Measurements from ENCODE around the gene SELENOS. TPM values are rescaled to one million over a fixed set of nuclear protein-coding genes. Genes with fewer than 3 reads are reported as not detected.

The SELENOS gene
- total and polyA plus RNA-seq, 9 of the 15 experiments (the other 6 are each of a cell fraction or from before 2014, with no cell fraction given): 24.9 to 57.4 (median 47.9) TPM

DNA sequence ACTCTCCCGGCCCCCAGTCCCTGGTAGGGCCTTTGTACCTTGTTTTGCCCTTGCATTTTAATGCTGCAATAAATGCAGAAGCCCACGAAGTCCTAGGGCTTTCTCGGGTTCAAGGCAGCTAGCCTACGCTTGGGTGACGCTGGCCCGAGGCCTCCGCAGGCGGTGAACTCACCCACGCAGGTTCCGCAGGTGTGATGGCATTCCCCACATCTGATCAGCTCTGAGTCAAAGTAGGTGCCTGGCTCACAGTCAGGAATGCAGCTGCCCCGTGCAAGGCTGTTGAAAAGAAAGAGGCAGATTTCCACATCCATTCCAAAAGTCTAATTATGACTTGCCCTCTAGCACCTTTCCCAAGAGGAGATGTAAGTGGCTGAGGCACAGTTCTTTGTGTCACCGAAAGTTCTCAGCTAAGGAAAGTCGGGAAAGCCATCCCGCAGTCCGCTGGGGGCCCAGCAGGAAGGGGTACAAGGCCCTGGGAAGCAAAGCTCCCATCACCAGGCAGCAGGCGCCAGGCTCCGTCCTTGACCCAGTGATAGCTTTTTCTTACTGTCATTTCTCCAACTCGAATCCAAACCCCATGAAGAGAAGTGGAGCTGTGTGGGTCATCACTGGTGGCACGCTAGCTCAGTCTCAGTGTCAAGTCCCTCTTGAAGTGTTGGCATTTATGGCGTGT lies 41.0 kb upstream of the SELENOS start (continued):
- no peak for TF ChIP-seq TFAP4 (CRISPR knock-in tag; IDR thresholded peaks at IDR 0.05; ENCODE audit: borderline replicate concordance)

DNA sequence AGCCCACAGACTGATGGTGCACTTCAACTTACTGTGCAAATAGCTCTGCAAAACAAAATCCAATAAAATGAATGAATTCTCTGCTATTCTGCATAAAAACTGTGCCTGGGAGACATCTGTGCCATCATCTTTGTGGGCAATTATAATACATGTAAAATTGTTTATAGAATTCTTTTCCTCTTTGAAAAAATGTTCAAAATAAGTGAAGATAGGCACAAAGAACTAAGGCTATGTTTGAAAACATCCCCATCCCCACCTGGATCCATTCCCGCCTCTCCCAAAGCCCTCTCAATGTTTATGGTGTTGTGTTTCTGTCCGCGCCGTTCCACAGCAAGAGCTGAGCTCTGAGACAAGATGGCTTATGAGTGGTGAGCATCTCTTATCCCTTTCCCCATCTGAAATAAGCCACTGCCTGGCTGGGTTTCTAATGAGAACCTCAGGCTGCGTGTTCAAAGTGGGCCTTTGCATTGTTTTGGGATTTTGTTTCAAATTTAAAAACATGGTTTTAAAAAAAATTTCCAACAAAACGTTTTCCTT lies 40.1 kb upstream of the SELENOS start:
- DNase-seq (ENCODE audit: extremely low read depth in 1 of 4, low spot score in 3 of 4): no peak
- H3K9ac ChIP-seq (ENCODE audit: insufficient read depth in 1 of 2, low read depth in 2 of 2, low read length in 2 of 2): no peak overlapping the region
- no peak overlapping the region for H3K27ac ChIP-seq (ENCODE audit: extremely low read depth, low read depth, low read length)
- H3K4me3 ChIP-seq: no peak overlapping the region
- no peak for FAIRE-seq
- ChIA-PET CTCF (ENCODE audit: low intra/inter-chr PET ratio) (no interaction called here), POLR2A (interaction anchor here (0.6 kb wide), 1 partner anchor 16 kb away, joined by 3 read pairs; no protein-coding TSS in a partner anchor)
- H3K4me1 ChIP-seq (replicated peaks in 1 of 2; ENCODE audit: control insufficient read depth in 2 of 2, insufficient read depth in 2 of 2, low read length in 2 of 2): no peaks in the 10 kb centered on the region
- WGBS (ENCODE audit: insufficient coverage, low coverage, missing lambda C conversion rate): 45% methylated on average over 6 of the region's 6 CpGs
- H3K9me3 ChIP-seq (replicated peaks; ENCODE audit: control insufficient read depth, insufficient read depth, low read depth, low read length): no peaks in the 10 kb centered on the region
- H3K4me2 ChIP-seq (ENCODE audit: insufficient read depth, low read length): no peak overlapping the region
- no peak for ATAC-seq
- in situ Hi-C loops (cut with MboI): no loop called here
- H2AFZ ChIP-seq (ENCODE audit: low read depth, low read length): no peak overlapping the region
- no peaks in the 10 kb centered on the region for H3K9me1 ChIP-seq (ENCODE audit: control insufficient read depth, insufficient read depth, low read length)
- intact Hi-C loops (cut with micrococcal nuclease): no loop called here
- BruUV-seq (replicated peaks): no TSS peak
- H3K79me2 ChIP-seq (ENCODE audit: control insufficient read depth, insufficient read depth, low read length): no peaks in the 10 kb centered on the region
- H4K20me1 ChIP-seq (replicated peaks; ENCODE audit: control insufficient read depth, insufficient read depth, low read length): no peaks in the 10 kb centered on the region; the same call in 1 of the 2 replicates
- TF ChIP-seq GABPA (tag; conservative IDR thresholded peaks at IDR 0.05; ENCODE audit: low read depth) (no peak), ZFPM2 (CRISPR knock-in tag; IDR thresholded peaks at IDR 0.05) (no peak), KAT2B (IDR thresholded peaks at IDR 0.05; ENCODE audit: low read depth, low read length) (no peak), WHSC1 (IDR thresholded peaks at IDR 0.05; ENCODE audit: low read length) (no peak), EZH2 (IDR thresholded peaks at IDR 0.05; ENCODE audit: borderline replicate concordance, low read depth, low read length) (no peak), STAT5A (IDR thresholded peaks at IDR 0.05; ENCODE audit: borderline replicate concordance, low read length) (no peak)
- TF ChIP-seq, protein P1, sequence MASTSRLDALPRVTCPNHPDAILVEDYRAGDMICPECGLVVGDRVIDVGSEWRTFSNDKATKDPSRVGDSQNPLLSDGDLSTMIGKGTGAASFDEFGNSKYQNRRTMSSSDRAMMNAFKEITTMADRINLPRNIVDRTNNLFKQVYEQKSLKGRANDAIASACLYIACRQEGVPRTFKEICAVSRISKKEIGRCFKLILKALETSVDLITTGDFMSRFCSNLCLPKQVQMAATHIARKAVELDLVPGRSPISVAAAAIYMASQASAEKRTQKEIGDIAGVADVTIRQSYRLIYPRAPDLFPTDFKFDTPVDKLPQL (IDR thresholded peaks at IDR 0.05; ENCODE audit: extremely low read depth, insufficient read length): no peak
- H3K36me3 ChIP-seq (ENCODE audit: control insufficient read depth, insufficient read depth, low read length): no peaks in the 10 kb centered on the region
- peaks cover 0 to 40% of the 10 kb centered on the region in 2 experiments; a peak in 3 of 5 replicates for H3K27me3 ChIP-seq (ENCODE audit: control insufficient read depth in 2 of 2, insufficient read depth in 2 of 2, low read length in 2 of 2)

All from K562 (cell line).